Left renal pelvis (tissue), 4 donors: ENCODE measurements around the gene USP9X. TPM values are rescaled to one million over a fixed set of nuclear protein-coding genes. Genes with fewer than 3 reads are reported as not detected.
"Not testable (repeated sequence)": the region's sequence is repeated elsewhere in the genome, so short reads cannot be mapped to it uniquely, and the experiment has no call there.

Experiments
- DNase-seq, 4 donors: peaks; one replicate each; pipeline ENCODE4 v3.0.0-alpha.2; 2013; ENCODE audit warnings: low read depth in 4 of 4, low spot score in 3 of 4
- polyA plus RNA-seq, 4 donors: library from polyadenylated mRNA; unstranded; fragments of 120-200 nt; gene quantifications; one replicate each; pipeline ENCODE4 v1.2.1, GENCODE V29; 2013; ENCODE audit not compliant: insufficient read length in 4 of 4

Gene USP9X
- polyA plus RNA-seq, 4 donors = 50.4 to 74.9 (median 63.5) TPM

- DNase-seq = no peak
These were observed 37.5 kb downstream of the USP9X start for GRCh38 chrX:41122664-41123257.

- DNase-seq = no peak
These were observed 42.4 kb downstream of the USP9X start for GRCh38 chrX:41127477-41128192.

- DNase-seq = no peak
These were observed 43.7 kb downstream of the USP9X start for GRCh38 chrX:41128955-41129354.

DNA sequence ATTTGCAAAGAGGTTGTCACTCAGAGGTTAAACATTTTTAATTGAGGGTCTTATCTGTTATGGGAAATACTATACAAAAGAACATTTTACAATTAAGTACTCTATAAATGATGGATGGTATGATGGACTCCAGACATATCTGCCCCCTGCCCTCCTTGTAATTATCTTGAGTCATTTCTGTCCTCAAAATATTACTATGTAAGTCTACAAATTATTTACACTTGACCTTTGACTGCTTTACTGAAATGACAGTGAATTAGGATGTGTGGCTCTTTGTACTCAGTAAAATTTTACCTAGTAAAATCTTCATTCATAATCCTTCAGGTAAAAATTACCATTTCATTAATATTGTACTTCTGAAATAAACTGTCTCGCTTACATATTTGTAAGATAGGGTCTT is 46.5 kb downstream of the USP9X start:
- no peak for DNase-seq

DNA sequence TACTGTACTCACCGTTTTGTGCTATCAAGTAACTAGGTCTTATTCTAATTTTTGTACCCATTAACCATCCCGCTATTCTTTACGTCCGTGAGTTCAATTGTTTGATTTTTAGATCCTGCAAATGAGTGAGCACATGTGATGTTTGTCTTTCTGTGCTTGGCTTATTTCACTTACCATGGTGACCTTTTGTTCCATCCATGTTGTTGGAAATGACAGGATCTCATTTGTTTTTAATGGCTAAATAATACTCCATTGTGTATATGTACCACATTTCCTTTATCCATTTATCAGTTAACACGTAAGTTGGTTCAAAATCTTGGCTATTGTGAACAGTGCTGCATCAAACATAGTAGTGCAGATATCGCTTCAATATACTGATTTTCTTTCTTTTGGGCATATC is 48.3 kb downstream of the USP9X start:
- no peak for DNase-seq

- no peak for DNase-seq
These were observed 52.3 kb downstream of the USP9X start for GRCh38 chrX:41137589-41137988.

GRCh38 chrX:41142130-41142910 is 57.1 kb downstream of the USP9X start:
- DNase-seq = no peak

DNA sequence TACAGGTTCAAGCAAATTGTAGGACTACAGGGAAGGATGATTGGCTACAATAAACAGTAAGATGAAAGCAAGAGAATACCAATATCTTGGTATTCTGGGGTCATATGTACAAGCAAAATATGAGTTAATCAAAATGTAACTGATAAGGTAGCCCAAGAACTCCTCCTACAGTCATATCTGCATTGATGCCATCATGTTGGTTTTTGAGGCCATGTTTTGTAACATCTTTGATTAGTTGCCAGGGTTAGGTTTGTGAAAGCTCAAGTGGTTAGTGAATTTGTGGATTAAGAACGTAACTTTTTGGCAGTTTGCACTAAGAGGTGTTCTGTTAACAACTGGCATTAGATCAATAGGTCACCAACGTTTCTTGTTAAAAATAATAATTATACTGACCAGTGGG is 59.6 kb downstream of the USP9X start:
- no peak for DNase-seq

DNA sequence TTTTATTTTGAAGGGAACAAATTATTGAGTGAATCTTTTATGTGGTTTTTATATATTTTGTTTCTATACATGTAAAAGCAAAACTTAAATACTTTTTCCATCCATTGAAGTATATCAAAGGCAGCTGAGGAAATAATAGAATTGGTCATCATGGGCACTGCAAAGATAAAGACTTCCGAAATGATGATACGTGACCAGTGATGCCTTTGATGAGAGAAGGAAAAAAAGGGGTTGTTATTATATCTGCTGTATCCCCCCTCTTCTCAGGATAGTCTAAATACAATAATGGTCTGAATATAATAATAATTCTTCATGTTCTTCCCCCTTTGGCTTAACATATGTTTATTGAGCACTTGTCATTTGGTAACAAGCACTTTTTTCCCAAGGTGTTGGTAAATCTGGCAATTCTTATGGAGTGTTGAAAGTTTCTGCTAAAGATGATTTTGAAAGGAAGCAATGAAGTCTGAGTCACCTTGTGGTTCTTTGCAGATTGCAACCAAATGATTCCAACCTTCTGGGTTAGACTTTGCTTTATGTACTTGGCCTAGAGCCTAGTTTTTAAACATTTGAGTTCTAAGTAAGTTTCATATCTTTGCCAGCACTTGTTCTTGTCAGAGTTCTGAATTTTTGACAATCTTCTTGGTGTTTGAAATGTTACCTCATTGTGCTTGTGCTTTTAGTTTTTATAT is 60.8 kb downstream of the USP9X start:
- no peak for DNase-seq

GRCh38 chrX:41148553-41148952 is 63.3 kb downstream of the USP9X start:
- DNase-seq = no peak

DNA sequence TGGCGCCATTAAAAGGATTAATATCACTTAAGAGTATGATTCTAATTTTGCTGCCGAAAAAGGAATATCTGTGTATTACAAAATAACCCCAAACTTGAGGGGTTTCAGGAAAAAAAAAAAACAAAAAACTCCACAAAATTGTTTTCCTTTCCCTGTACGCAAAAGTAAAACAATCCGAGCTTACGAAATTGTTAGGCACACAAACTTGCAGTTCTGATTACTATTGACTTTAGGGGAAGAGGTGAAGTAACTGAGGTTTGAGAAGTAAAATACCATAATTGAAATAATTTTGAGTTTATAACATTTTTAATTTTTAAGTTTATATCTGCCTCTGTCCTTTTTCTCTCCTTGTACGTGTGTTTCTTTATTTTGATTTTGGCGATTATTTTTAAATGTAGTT is 64.8 kb downstream of the USP9X start:
- DNase-seq = no peak

- not testable (repeated sequence) for DNase-seq
These were observed 66.5 kb downstream of the USP9X start for GRCh38 chrX:41151726-41152125.

GRCh38 chrX:41152221-41152620 is 67.0 kb downstream of the USP9X start:
- no peak for DNase-seq

- DNase-seq = no peak
These were observed 68.2 kb downstream of the USP9X start for GRCh38 chrX:41153448-41153847.

- no peak for DNase-seq
These were observed 68.7 kb downstream of the USP9X start for GRCh38 chrX:41153957-41154356.

DNA sequence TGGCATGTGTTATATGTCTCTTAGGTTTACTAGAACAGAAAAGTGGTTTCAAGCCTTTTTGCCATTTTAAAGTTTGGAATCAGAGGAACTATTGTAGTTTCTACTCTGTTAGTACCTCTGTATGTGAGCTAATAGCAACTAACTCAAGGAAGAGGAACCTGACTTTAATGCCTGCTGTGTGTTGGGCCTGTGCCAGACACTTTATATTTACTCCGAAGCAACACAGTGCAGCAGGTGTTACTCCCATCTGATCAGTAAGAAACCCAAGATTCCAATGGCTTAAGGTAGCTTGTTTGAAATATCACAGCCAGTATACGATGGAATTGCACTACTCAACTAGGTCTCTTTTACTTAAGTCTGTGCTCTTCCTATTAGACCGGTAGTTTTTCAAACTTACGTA is 79.2 kb downstream of the USP9X start:
- DNase-seq = no peak

GRCh38 chrX:41167888-41168287 is 82.6 kb downstream of the USP9X start:
- DNase-seq = no peak

GRCh38 chrX:41176263-41176662 is 91.0 kb downstream of the USP9X start:
- DNase-seq = no peak

- DNase-seq = no peak
These were observed 92.1 kb downstream of the USP9X start for GRCh38 chrX:41177297-41177696.

DNA sequence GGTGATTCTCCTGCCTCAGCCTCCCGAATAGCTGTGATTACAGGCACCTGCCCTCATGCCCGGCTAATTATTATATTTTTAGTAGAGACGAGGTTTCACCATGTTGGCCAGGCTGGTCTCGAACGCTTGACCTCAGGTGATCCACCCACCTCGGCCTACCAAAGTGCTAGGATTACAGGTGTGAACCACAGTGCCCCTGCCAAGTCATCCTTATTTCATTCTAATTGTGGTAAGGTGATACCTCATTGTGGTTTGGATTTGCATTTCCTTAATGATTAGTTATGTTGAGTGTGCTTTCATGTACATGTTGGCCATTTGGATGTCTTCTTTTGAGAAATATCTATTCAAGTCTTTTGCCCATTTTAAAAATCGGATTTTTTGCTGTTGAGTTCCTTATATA is 93.0 kb downstream of the USP9X start:
- no peak for DNase-seq

- DNase-seq = peak in 3 of 4 donors; percentile 8 to 21 (median 12)
These were observed 95.1 kb downstream of the USP9X start for GRCh38 chrX:41180194-41180908.
